ENCODE data around the gene RALY. TPM values are rescaled to one million over a fixed set of nuclear protein-coding genes. Genes with fewer than 3 reads are reported as not detected.

Gene RALY
- total RNA-seq, 2 donors from 2014 or later: 37.9 to 49.3 TPM

- Histone ChIP-seq H3K27ac (no peak overlapping the region), H3K27me3 (no peaks in the 10 kb centered on the region), H3K36me3 (replicated peaks in 1 of 2; ENCODE audit: insufficient read depth in 1 of 2, low read depth in 2 of 2) (peaks cover 0 to 25% of the 10 kb centered on the region in 2 donors), H3K9me3 (no peaks in the 10 kb centered on the region), H3K4me3 (no peak overlapping the region), H3K4me1 (peaks cover 8% of the 10 kb centered on the region)
- no peak for ATAC-seq
- DNase-seq: no peak
- intact Hi-C loops (cut with DNase I): no loop called here
- TF ChIP-seq POLR2A (IDR thresholded peaks at IDR 0.05) (no peak), CTCF (IDR thresholded peaks at IDR 0.05) (no peak)
- 85 to 87% methylated on average over 15 of the region's 15 CpGs for WGBS, 2 donors
Measured at GRCh38 chr20:34088305-34089174, 94.8 kb downstream of the RALY start.

GRCh38 chr20:34089175-34089479 lies 95.4 kb downstream of the RALY start:
- no peak for TF ChIP-seq CTCF (IDR thresholded peaks at IDR 0.05)
- TF ChIP-seq POLR2A (IDR thresholded peaks at IDR 0.05): no peak
- Histone ChIP-seq H3K4me3 (no peak overlapping the region), H3K36me3 (replicated peaks in 1 of 2; ENCODE audit: insufficient read depth in 1 of 2, low read depth in 2 of 2) (peaks cover 0 to 29% of the 10 kb centered on the region in 2 donors), H3K4me1 (peaks cover 8% of the 10 kb centered on the region), H3K27ac (no peak overlapping the region), H3K27me3 (no peaks in the 10 kb centered on the region), H3K9me3 (no peaks in the 10 kb centered on the region)
- intact Hi-C loops (cut with DNase I): no loop called here
- 80 to 86% methylated on average over 3 to 5 of the region's 5 CpGs for whole genome bisulfite sequencing, 2 donors
- ATAC-seq: no peak
- no peak for DNase-seq

- Histone ChIP-seq H3K9me3 (no peaks in the 10 kb centered on the region), H3K36me3 (replicated peaks in 1 of 2; ENCODE audit: insufficient read depth in 1 of 2, low read depth in 2 of 2) (peaks cover 0 to 32% of the 10 kb centered on the region in 2 donors), H3K27ac (no peak overlapping the region), H3K4me1 (peaks cover 8% of the 10 kb centered on the region), H3K4me3 (no peak overlapping the region), H3K27me3 (no peaks in the 10 kb centered on the region)
- WGBS, 2 donors: 39 to 48% methylated on average over 12 to 13 of the region's 13 CpGs
- TF ChIP-seq POLR2A (IDR thresholded peaks at IDR 0.05): no peak
- TF ChIP-seq CTCF (IDR thresholded peaks at IDR 0.05): no peak
- intact Hi-C loops (cut with DNase I): no loop called here
- DNase-seq (no peak), ATAC-seq (no peak)
Measured at GRCh38 chr20:34089655-34090345, 96.1 kb downstream of the RALY start.

- intact Hi-C loops (cut with DNase I): no loop called here
Measured at GRCh38 chr20:34090645-34091044, 96.9 kb downstream of the RALY start.

More at GRCh38 chr20:34090645-34091044, 96.9 kb downstream of the RALY start:
- ATAC-seq (no peak), DNase-seq (no peak)
- H3K4me1 ChIP-seq: peaks cover 8% of the 10 kb centered on the region
- H3K9me3 ChIP-seq: no peaks in the 10 kb centered on the region
- peaks cover 0 to 39% of the 10 kb centered on the region in 2 donors for H3K36me3 ChIP-seq (replicated peaks in 1 of 2; ENCODE audit: insufficient read depth in 1 of 2, low read depth in 2 of 2)
- no peak overlapping the region for H3K4me3 ChIP-seq
- H3K27ac ChIP-seq: no peak overlapping the region
- TF ChIP-seq POLR2A (IDR thresholded peaks at IDR 0.05) (no peak), CTCF (IDR thresholded peaks at IDR 0.05) (no peak)
- 95 to 97% methylated on average over 2 of the region's 2 CpGs for WGBS, 2 donors
- H3K27me3 ChIP-seq: no peaks in the 10 kb centered on the region

Data from body of pancreas (tissue), 4 donors.